GM23338 (cell line): ENCODE results near the gene OAS1.

Source experiments
- CREB1 ChIP-seq: fragments of 250-450 bp; sonication (Bioruptor Pico); IDR thresholded peaks from 2 replicates; pipeline ENCODE4 v1.5.0; 2020; ENCODE audit warnings: low read depth, mild to moderate bottlenecking, moderate library complexity
- CTCF ChIP-seq, 2 experiments: fragments of 200-600 bp in 1 of 2; sonication (generic) in 1 of 2; conservative IDR thresholded peaks; 2 replicates each; pipeline versions ENCODE4 v1.5.1 to v1.6.1; 2016 to 2017; ENCODE audit warnings: antibody characterized with exemption in 2 of 2, low read depth in 2 of 2, mild to moderate bottlenecking in 2 of 2, moderate library complexity in 1 of 2
- ETS1 ChIP-seq: IDR thresholded peaks from 2 replicates; pipeline ENCODE4 v1.6.1; 2016; ENCODE audit warnings: antibody characterized with exemption
- EZH2 ChIP-seq: fragments of 200-600 bp; sonication (generic); IDR thresholded peaks from one replicate; pipeline ENCODE4 v1.8.0; 2017; ENCODE audit warnings: antibody characterized with exemption, mild to moderate bottlenecking, low read depth; ENCODE audit not compliant: unreplicated experiment
- EZH2phosphoT487 ChIP-seq: fragments of 200-600 bp; sonication (generic); IDR thresholded peaks from one replicate; pipeline ENCODE4 v1.8.1; 2018; ENCODE audit warnings: antibody characterized with exemption; ENCODE audit not compliant: unreplicated experiment
- JUNB ChIP-seq: IDR thresholded peaks from one replicate; pipeline ENCODE4 v1.6.1; 2016; ENCODE audit warnings: antibody characterized with exemption; ENCODE audit not compliant: unreplicated experiment
- NANOG ChIP-seq: IDR thresholded peaks from 2 replicates; pipeline ENCODE4 v1.6.1; 2016; ENCODE audit warnings: antibody characterized with exemption, borderline replicate concordance
- POLR2AphosphoS5 ChIP-seq: IDR thresholded peaks from 2 replicates; pipeline ENCODE4 v1.6.1; 2016; ENCODE audit warnings: antibody characterized with exemption, low read depth
- REST ChIP-seq: IDR thresholded peaks from one replicate; pipeline ENCODE4 v1.6.1; 2018; ENCODE audit warnings: antibody characterized with exemption; ENCODE audit not compliant: unreplicated experiment
- ZNF114 ChIP-seq: fragments of 250-450 bp; sonication (Bioruptor Pico); IDR thresholded peaks from 2 replicates; pipeline ENCODE4 v1.5.0; 2020; ENCODE audit warnings: mild to moderate bottlenecking, moderate library complexity

GRCh38 chr12:112859291-112859690 is 47.5 kb upstream of the OAS1 start:
- TF ChIP-seq CTCF (conservative IDR thresholded peaks at IDR 0.05; ENCODE audit: low read depth in 2 of 2), result no peak
- no peak for TF ChIP-seq CREB1 (CRISPR knock-in tag)
- TF ChIP-seq POLR2AphosphoS5, result no peak
- TF ChIP-seq EZH2, result no peak
- no peak for TF ChIP-seq JUNB
- TF ChIP-seq EZH2phosphoT487, result no peak
- no peak for TF ChIP-seq REST
- no peak for TF ChIP-seq ETS1
- no peak for TF ChIP-seq NANOG
- no peak for TF ChIP-seq ZNF114 (CRISPR knock-in tag)
